ENCODE data around the gene MSX1. TPM values are rescaled to one million over a fixed set of nuclear protein-coding genes. Genes with fewer than 3 reads are reported as not detected.
A peak's percentile ranks its signal among the peaks of the same experiment; 100 is the strongest.

The MSX1 gene
- total RNA-seq, 1 donor from 2014 or later = 0.26 TPM

DNA sequence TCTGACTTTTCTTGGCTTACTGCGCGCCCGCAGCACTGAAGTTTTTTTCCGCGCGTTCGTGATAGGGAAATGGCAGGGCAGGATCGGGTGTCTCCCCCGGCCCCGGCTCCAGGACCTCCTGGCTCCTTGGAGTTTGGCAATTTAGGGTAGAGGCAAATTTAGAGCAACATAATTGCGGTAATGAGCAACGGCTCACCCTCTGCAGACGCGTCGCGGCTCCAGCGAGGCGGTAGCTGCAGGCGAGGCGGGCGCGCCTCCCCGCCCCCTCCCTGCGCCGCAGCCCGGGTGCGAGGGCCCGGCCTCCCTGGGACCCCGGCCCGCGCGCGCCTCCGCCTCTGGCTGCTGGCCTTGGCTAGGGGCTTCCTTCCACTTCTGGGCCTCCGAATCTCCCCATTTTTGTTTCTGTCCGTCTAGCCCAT lies 6.2 kb downstream of the MSX1 start:
- no peak overlapping the region for H3K4me3 ChIP-seq (ENCODE audit: low read depth, low read length)
- H3K36me3 ChIP-seq (ENCODE audit: control insufficient read depth, insufficient read depth, low read length) = no peaks in the 10 kb centered on the region
- peaks cover 88% of the 10 kb centered on the region for H3K27me3 ChIP-seq (ENCODE audit: control insufficient read depth, insufficient read depth, low read length)
- FAIRE-seq (no peak), DNase-seq (ENCODE audit: low read depth) (no peak)
- TF ChIP-seq, protein P1, sequence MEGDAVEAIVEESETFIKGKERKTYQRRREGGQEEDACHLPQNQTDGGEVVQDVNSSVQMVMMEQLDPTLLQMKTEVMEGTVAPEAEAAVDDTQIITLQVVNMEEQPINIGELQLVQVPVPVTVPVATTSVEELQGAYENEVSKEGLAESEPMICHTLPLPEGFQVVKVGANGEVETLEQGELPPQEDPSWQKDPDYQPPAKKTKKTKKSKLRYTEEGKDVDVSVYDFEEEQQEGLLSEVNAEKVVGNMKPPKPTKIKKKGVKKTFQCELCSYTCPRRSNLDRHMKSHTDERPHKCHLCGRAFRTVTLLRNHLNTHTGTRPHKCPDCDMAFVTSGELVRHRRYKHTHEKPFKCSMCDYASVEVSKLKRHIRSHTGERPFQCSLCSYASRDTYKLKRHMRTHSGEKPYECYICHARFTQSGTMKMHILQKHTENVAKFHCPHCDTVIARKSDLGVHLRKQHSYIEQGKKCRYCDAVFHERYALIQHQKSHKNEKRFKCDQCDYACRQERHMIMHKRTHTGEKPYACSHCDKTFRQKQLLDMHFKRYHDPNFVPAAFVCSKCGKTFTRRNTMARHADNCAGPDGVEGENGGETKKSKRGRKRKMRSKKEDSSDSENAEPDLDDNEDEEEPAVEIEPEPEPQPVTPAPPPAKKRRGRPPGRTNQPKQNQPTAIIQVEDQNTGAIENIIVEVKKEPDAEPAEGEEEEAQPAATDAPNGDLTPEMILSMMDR (IDR thresholded peaks at IDR 0.05; ENCODE audit: insufficient read depth, low read length, severe bottlenecking) = no peak

DNA sequence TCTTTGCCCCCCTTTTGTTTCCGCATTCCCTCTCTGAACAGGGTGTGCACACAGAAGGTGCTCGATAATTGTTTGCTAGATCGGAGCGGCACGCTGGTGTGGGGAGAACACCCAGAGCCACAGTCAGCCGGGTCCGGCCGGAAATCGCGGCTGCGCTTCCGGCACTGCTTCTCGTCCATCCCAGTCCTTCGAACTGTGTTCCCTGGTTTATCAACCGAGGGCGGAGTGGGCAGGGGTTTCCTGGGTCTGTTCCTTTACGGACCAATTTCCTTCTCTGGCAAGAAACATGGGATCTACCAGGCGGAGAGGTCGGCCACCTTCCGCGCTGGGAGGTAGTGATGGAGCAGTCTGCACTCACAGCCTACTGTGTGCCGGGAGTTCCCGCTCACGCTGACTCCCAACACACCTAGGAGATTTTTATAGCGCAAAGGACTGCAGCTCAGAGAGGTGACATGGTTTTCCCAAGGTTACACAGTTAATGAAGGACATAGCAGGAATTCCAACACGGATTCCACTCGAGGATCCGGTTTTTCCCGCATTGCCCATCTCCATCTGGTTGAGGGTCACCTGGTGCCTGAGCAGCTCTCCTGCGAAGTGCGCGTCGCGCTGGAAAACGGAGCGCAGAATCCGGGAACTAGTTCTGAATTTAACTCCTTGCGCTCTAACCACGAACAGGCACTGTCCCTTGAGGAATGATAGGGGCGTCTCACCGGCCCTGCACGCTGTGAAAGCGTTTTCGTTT lies 6.8 kb downstream of the MSX1 start:
- H3K4me3 ChIP-seq (ENCODE audit: low read depth, low read length) = no peak overlapping the region
- TF ChIP-seq, protein P1 (IDR thresholded peaks at IDR 0.05; ENCODE audit: insufficient read depth, low read length, severe bottlenecking) = no peak
- no peak for DNase-seq (ENCODE audit: low read depth)
- FAIRE-seq = no peak
- H3K36me3 ChIP-seq (ENCODE audit: control insufficient read depth, insufficient read depth, low read length) = no peaks in the 10 kb centered on the region
- H3K27me3 ChIP-seq (ENCODE audit: control insufficient read depth, insufficient read depth, low read length) = peaks cover 87% of the 10 kb centered on the region

DNA sequence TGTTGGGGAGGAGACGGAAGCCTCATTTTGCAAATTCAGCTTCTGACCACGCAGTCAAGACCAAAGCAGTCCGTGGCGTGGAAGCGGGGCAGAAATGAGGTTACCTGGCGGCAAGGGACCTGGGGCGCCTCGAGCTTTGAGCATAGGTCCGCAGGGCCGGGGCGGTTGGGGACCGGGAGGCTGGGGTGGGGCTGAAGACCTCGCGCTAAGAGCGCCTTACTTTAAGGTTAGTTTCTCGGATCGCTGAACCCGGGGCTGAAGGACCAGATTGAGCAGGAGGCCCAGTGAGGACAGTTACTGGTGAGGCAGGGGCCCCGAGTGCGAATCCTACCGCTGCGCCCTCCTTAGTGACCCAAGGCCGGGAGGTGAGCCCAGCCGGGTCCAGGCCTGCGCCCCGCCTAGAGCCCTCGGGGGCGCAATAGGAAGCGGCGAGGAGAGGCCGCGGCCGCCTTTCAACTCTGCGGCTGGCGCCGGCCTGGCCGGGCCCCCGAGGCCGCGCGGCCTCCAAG lies 7.5 kb downstream of the MSX1 start:
- DNase-seq (ENCODE audit: low read depth) (no peak), FAIRE-seq (no peak)
- Histone ChIP-seq H3K27me3 (ENCODE audit: control insufficient read depth, insufficient read depth, low read length) (peaks cover 87% of the 10 kb centered on the region), H3K36me3 (ENCODE audit: control insufficient read depth, insufficient read depth, low read length) (no peaks in the 10 kb centered on the region), H3K4me3 (ENCODE audit: low read depth, low read length) (no peak overlapping the region)
- TF ChIP-seq, protein P1 (IDR thresholded peaks at IDR 0.05; ENCODE audit: insufficient read depth, low read length, severe bottlenecking) = no peak

DNA sequence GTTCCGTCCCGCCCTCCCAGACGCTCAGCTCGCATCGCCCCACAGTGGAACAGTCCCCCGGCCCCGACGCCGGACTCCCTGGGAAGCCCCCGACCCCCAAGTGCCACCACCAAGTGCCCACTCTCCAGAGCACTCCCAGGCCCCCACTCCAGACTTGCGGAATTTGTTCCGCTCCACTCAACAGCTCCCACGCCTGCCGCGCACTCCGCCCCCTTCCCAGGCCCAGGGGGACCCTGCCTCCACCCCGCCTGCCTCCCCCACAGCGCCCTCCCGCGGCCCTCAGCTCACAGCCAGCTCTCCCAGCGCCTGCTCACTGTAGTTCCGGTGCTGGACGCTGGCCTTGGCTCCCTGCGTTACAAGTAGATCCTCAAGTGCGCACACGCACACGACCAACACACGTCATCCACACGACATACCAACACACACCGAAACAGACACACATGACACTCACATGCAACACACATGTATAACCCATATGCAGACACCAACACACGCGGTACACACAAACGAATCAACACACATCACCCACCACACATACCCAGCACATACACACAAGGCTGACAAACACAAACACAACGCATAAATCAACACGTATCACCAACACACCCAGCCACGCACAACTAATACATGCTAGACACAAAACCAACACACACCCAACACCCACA lies 8.0 kb downstream of the MSX1 start:
- TF ChIP-seq, protein P1 (IDR thresholded peaks at IDR 0.05; ENCODE audit: insufficient read depth, low read length, severe bottlenecking) = no peak
- FAIRE-seq (peak; percentile 98), DNase-seq (ENCODE audit: low read depth) (no peak)
- Histone ChIP-seq H3K36me3 (ENCODE audit: control insufficient read depth, insufficient read depth, low read length) (no peaks in the 10 kb centered on the region), H3K4me3 (ENCODE audit: low read depth, low read length) (no peak overlapping the region), H3K27me3 (ENCODE audit: control insufficient read depth, insufficient read depth, low read length) (peaks cover 87% of the 10 kb centered on the region)

GRCh38 chr4:4868040-4868757 lies 8.7 kb downstream of the MSX1 start:
- no peaks in the 10 kb centered on the region for H3K36me3 ChIP-seq (ENCODE audit: control insufficient read depth, insufficient read depth, low read length)
- DNase-seq (ENCODE audit: low read depth) = no peak
- H3K27me3 ChIP-seq (ENCODE audit: control insufficient read depth, insufficient read depth, low read length) = peaks cover 86% of the 10 kb centered on the region
- TF ChIP-seq, protein P1 (IDR thresholded peaks at IDR 0.05; ENCODE audit: insufficient read depth, low read length, severe bottlenecking) = no peak
- H3K4me3 ChIP-seq (ENCODE audit: low read depth, low read length) = no peak overlapping the region
- no peak for FAIRE-seq
